DMS53 treated with DMSO at 0.1 percent for 48 hours (cell line): Measurements from ENCODE around the gene TMEM9.
A peak's percentile ranks its signal among the peaks of the same experiment; 100 is the strongest.

Experiments used
- DNase-seq: peaks from one replicate; lab custom pipeline; 2025; ENCODE audit not compliant: unreplicated experiment; lab: John Stamatoyannopoulos, UW

TMEM9 gene

GRCh38 chr1:201154389-201155165 is at the start of gene TMEM9:
Gene TMEM9, minus strand, starts transcription at chr1:201154474. Its CDS starts 551 bp downstream, at chr1:201153923.
- DNase-seq, result peak; percentile 91

GRCh38 chr1:201198598-201198997 is 44.3 kb upstream of the TMEM9 start:
- DNase-seq, result no peak

GRCh38 chr1:201194046-201194445 is 39.8 kb upstream of the TMEM9 start:
- DNase-seq, result no peak

GRCh38 chr1:201192261-201192788 is 38.1 kb upstream of the TMEM9 start:
- DNase-seq, result no peak

- DNase-seq, result no peak
These were observed 37.5 kb upstream of the TMEM9 start for GRCh38 chr1:201191653-201192260.

GRCh38 chr1:201190624-201191051 is 36.4 kb upstream of the TMEM9 start, which contains the start of gene IGFN1:
Gene IGFN1, plus strand, starts transcription at chr1:201190824. Its CDS starts 2,470 bp downstream, at chr1:201193294.
- DNase-seq, result peak; percentile 83

- DNase-seq, result no peak
These were observed 35.7 kb upstream of the TMEM9 start for GRCh38 chr1:201190005-201190404.

GRCh38 chr1:201189085-201189484 is 34.8 kb upstream of the TMEM9 start:
- DNase-seq, result no peak

GRCh38 chr1:201186192-201186591 is 31.9 kb upstream of the TMEM9 start:
- DNase-seq, result no peak

GRCh38 chr1:201185527-201186128 is 31.4 kb upstream of the TMEM9 start:
- no peak for DNase-seq

- DNase-seq, result no peak
These were observed 30.8 kb upstream of the TMEM9 start for GRCh38 chr1:201185123-201185453.

- peak; percentile 88 for DNase-seq
These were observed 30.2 kb upstream of the TMEM9 start for GRCh38 chr1:201184307-201185122.

- DNase-seq, result no peak
These were observed 29.5 kb upstream of the TMEM9 start for GRCh38 chr1:201183753-201184152.

- no peak for DNase-seq
These were observed 28.9 kb upstream of the TMEM9 start for GRCh38 chr1:201183209-201183608.

- DNase-seq, result no peak
These were observed 27.5 kb upstream of the TMEM9 start for GRCh38 chr1:201181726-201182125.

GRCh38 chr1:201181323-201181722 is 27.0 kb upstream of the TMEM9 start:
- no peak for DNase-seq

- DNase-seq, result no peak
These were observed 26.6 kb upstream of the TMEM9 start for GRCh38 chr1:201180901-201181300.

GRCh38 chr1:201180141-201180540 is 25.9 kb upstream of the TMEM9 start:
- DNase-seq, result no peak

GRCh38 chr1:201178718-201179117 is 24.4 kb upstream of the TMEM9 start:
- DNase-seq, result no peak

- DNase-seq, result no peak
These were observed 22.7 kb upstream of the TMEM9 start for GRCh38 chr1:201176940-201177339.
